OCI-LY1 (cell line): Measurements from ENCODE around the gene SETSIP.

Experiments used
- CTCF ChIP-seq: fragments of 200-600 bp; sonication (generic), shearing (Covaris generic); IDR thresholded peaks from 2 replicates; pipeline ENCODE4 v1.5.1; 2017; ENCODE audit warnings: mild to moderate bottlenecking, antibody characterized with exemption, low read length, moderate library complexity, mixed read lengths
- EZH2 ChIP-seq: fragments of 200-600 bp; sonication (generic), shearing (Covaris generic); IDR thresholded peaks from 2 replicates; pipeline ENCODE4 v1.8.0; 2017; ENCODE audit warnings: borderline replicate concordance, mixed run types, mild to moderate bottlenecking, antibody characterized with exemption, low read length, moderate library complexity, mixed read lengths

DNA sequence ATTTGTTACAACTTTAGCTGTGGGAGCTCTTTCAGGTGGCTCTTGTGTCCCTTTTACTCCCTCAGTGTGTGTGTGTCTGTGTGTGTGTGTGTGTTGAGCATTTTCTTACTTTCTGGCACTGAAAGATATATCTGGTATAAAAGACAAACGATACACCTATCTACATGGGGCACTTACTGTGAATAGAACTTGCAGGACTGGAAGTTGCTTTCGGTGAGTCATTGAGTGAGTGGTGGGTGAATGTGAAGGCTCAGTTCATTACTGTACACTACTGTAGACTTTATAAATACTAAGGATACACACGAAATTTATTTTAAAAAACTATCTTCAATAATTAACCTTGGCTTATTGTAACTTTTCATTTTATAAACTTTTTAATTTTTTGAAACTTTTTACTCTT lies 43.6 kb upstream of the SETSIP start:
- TF ChIP-seq CTCF = no peak
- TF ChIP-seq EZH2 = no peak
